Prostate gland (tissue), 2 donors: ENCODE results near the gene GTPBP3. TPM values are rescaled to one million over a fixed set of nuclear protein-coding genes. Genes with fewer than 3 reads are reported as not detected.

Experiments used
- DNase-seq: peaks from one replicate; pipeline ENCODE4 v3.0.0-alpha.2; 2019; ENCODE audit warnings: low spot score
- H3K27ac ChIP-seq, 2 donors: fragments of 200-600 bp; sonication (generic); 2 replicates each; pipeline ENCODE4 v1.5.1; 2017 to 2019
- H3K27me3 ChIP-seq: fragments of 200-600 bp; sonication (generic); replicated peaks from 2 replicates; pipeline ENCODE4 v1.5.1; 2019; ENCODE audit not compliant: insufficient read depth
- H3K36me3 ChIP-seq, 2 donors: fragments of 200-600 bp; sonication (generic); 1 replicate in 1 of 2; 2 replicates in 1 of 2; pipeline versions ENCODE4 v1.5.1 to v1.8.1; 2017 to 2019
- H3K4me1 ChIP-seq: fragments of 200-600 bp; sonication (generic); replicated peaks from 2 replicates; pipeline ENCODE4 v1.5.1; 2019
- H3K4me3 ChIP-seq, 2 donors: fragments of 200-600 bp; sonication (generic); 2 replicates each; pipeline ENCODE4 v1.5.1; 2017 to 2019
- H3K9me3 ChIP-seq: fragments of 200-600 bp; sonication (generic); 2 replicates; pipeline ENCODE4 v1.5.1; 2017
- CTCF ChIP-seq, 4 experiments: fragments of 200-600 bp in 2 of 4; fragments of 450-650 bp in 2 of 4; sonication (generic) in 2 of 4; IDR thresholded peaks; 1 replicate in 3 of 4; 2 replicates in 1 of 4; pipeline ENCODE4 v1.5.1; 2016 to 2019; ENCODE audit warnings: antibody characterized with exemption in 4 of 4, mild to moderate bottlenecking in 2 of 4, moderate library complexity in 2 of 4
- POLR2A ChIP-seq: fragments of 450-650 bp; IDR thresholded peaks from one replicate; pipeline ENCODE4 v1.6.1; 2016; ENCODE audit warnings: antibody characterized with exemption, mild to moderate bottlenecking
- POLR2AphosphoS5 ChIP-seq: sonication (generic); formaldehyde crosslinking; IDR thresholded peaks from one replicate; pipeline ENCODE4 v1.6.1; 2017; ENCODE audit warnings: antibody characterized with exemption
- WGBS: methylation state at CpG from one replicate; pipeline ENCODE4 v1.1.5; 2018; 5-methylcytosine and 5-hydroxymethylcytosine counted together
- intact Hi-C: fragments of 100-400 bp; cut with DNase I; formaldehyde crosslinking; loops from one replicate; pipeline ENCODE4 v1.14.2; 2022
- total RNA-seq, 2 donors: library from RNA; depleted of rRNA; stranded (reverse); fragments of >200 nt; gene quantifications; one replicate each; pipeline ENCODE4 v1.1.0, GENCODE V29; 2016

The GTPBP3 gene
- total RNA-seq, 2 donors from 2014 or later = 42.4 to 67.0 TPM

GRCh38 chr19:17327654-17328516, 9.5 kb upstream of the GTPBP3 start:
- H3K27ac ChIP-seq = peak overlapping the region; percentile 81 to 91
- peaks cover 9% of the 10 kb centered on the region for H3K4me1 ChIP-seq
- peak; percentile 90 for DNase-seq
- H3K36me3 ChIP-seq = no peaks in the 10 kb centered on the region
- intact Hi-C loops = no loop called here
- H3K4me3 ChIP-seq = peak overlapping the region; percentile 26 to 40
- 23% methylated on average over 62 of the region's 64 CpGs for WGBS
- no peaks in the 10 kb centered on the region for H3K9me3 ChIP-seq
- TF ChIP-seq CTCF (IDR thresholded peaks at IDR 0.05) = peak; percentile 28 to 77 (median 55)
- TF ChIP-seq POLR2AphosphoS5 = peak; percentile 63
- TF ChIP-seq POLR2A = peak; percentile 18
- H3K27me3 ChIP-seq = no peaks in the 10 kb centered on the region

- H3K36me3 ChIP-seq = no peaks in the 10 kb centered on the region
- intact Hi-C loops = no loop called here
- no peak for TF ChIP-seq CTCF (IDR thresholded peaks at IDR 0.05)
- no peak for TF ChIP-seq POLR2AphosphoS5
- TF ChIP-seq POLR2A = no peak
- H3K9me3 ChIP-seq = no peaks in the 10 kb centered on the region
- peaks cover 9% of the 10 kb centered on the region for H3K4me1 ChIP-seq
- peak overlapping the region; percentile 26 to 40 for H3K4me3 ChIP-seq
- 21% methylated on average over 57 of the region's 94 CpGs for WGBS
- H3K27ac ChIP-seq = peak overlapping the region; percentile 81 to 91
- DNase-seq = no peak
- no peaks in the 10 kb centered on the region for H3K27me3 ChIP-seq
Measured at GRCh38 chr19:17328517-17329365, 8.6 kb upstream of the GTPBP3 start.

DNA sequence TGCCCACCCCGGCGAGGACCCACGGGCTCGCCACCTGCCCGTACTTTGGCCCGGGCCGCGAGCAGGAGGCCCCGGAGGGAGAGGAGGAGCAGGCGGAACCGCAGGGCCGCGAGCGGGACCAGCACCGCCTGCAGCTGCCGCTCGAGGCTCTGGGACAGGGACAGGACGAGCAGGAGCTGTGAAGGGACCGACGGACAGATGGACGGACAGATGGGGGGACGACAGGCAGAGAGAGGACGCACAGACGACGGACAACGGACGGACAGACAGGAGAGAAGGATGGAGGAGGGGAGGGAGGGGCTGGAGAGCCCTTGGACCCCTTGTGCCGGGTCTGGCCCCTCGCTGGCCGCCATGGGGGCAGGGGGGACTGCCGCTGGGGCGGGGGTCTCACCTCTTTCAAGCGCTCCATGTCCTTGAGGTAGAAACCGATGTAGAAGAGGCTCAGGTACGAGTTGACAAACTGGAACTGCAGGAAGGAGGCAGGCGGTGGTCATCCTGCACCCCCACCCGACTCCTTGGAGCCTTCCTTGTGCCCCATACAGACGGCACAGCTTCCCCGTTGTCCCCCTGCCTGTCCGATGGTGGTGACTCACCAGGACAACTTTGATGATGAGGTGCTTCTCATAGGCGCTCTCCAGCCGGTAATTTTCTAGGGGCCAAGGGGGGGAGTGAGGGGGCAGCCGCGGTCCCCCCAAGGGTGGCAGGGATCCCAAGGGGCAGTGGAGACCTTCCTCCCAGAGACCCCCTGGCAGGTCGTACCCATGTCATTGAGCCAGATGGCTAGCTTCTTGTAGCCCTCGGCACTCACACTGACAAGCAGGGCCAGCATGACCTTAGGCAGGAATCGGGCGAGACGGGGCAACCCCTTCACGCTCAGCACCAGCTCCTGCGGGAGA, 7.7 kb upstream of the GTPBP3 start:
- H3K9me3 ChIP-seq = no peaks in the 10 kb centered on the region
- intact Hi-C loops = no loop called here
- TF ChIP-seq CTCF (IDR thresholded peaks at IDR 0.05) (no peak), POLR2A (no peak), POLR2AphosphoS5 (no peak)
- H3K4me1 ChIP-seq = peaks cover 9% of the 10 kb centered on the region
- no peaks in the 10 kb centered on the region for H3K27me3 ChIP-seq
- H3K4me3 ChIP-seq = no peak overlapping the region
- H3K27ac ChIP-seq = no peak overlapping the region
- no peaks in the 10 kb centered on the region for H3K36me3 ChIP-seq
- WGBS = 63% methylated on average over 47 of the region's 51 CpGs
- no peak for DNase-seq

- intact Hi-C loops = no loop called here
- Histone ChIP-seq H3K27ac (no peak overlapping the region), H3K9me3 (no peaks in the 10 kb centered on the region), H3K36me3 (no peaks in the 10 kb centered on the region), H3K27me3 (no peaks in the 10 kb centered on the region), H3K4me3 (no peak overlapping the region), H3K4me1 (peaks cover 14% of the 10 kb centered on the region)
- WGBS = 93% methylated on average over 23 of the region's 24 CpGs
- TF ChIP-seq POLR2AphosphoS5 = no peak
- no peak for TF ChIP-seq POLR2A
- TF ChIP-seq CTCF (IDR thresholded peaks at IDR 0.05) = no peak
- no peak for DNase-seq
Measured at GRCh38 chr19:17330262-17331044, 6.9 kb upstream of the GTPBP3 start.
